Gastrocnemius medialis (tissue), 4 donors: ENCODE measurements around the gene SHC3.

Experiments used
- CTCF ChIP-seq, 5 experiments: fragments of 450-650 bp in 3 of 5; fragments of 200-600 bp in 2 of 5; sonication (generic) in 2 of 5; IDR thresholded peaks in 4 of 5; conservative IDR thresholded peaks in 1 of 5; 1 replicate in 4 of 5; 2 replicates in 1 of 5; pipeline ENCODE4 v1.5.1; 2016 to 2019; ENCODE audit warnings: antibody characterized with exemption in 5 of 5, mild to moderate bottlenecking in 3 of 5, moderate library complexity in 3 of 5
- POLR2A ChIP-seq, 2 donors: fragments of 450-650 bp; IDR thresholded peaks; one replicate each; pipeline ENCODE4 v1.6.1; 2017; ENCODE audit warnings: antibody characterized with exemption in 2 of 2, mild to moderate bottlenecking in 2 of 2, moderate library complexity in 2 of 2

GRCh38 chr9:89066835-89067234 lies 111.8 kb downstream of the SHC3 start:
- TF ChIP-seq CTCF (IDR thresholded peaks at IDR 0.05 in 4 of 5, conservative IDR thresholded peaks at IDR 0.05 in 1 of 5) (no peak), POLR2A (IDR thresholded peaks at IDR 0.05) (no peak)
